Left cardiac atrium (tissue), 4 donors: ENCODE measurements around the gene ASB9. TPM values are rescaled to one million over a fixed set of nuclear protein-coding genes. Genes with fewer than 3 reads are reported as not detected.

Source experiments
- ATAC-seq, 2 donors: fragments of 200-7000 bp; cut with Tn5 transposase; one replicate each; pipeline ENCODE4 v1.9.1; 2020; ENCODE audit warnings: mild to moderate bottlenecking in 2 of 2, moderate library complexity in 2 of 2
- DNase-seq: peaks from one replicate; pipeline ENCODE4 v3.0.0-alpha.2; 2020
- intact Hi-C, 2 donors: fragments of 100-400 bp; cut with DNase I; formaldehyde crosslinking; loops; one replicate each; pipeline versions ENCODE4 v1.14.1 to v1.15.1; 2022 to 2023
- total RNA-seq, 2 donors: library from RNA; stranded (reverse); fragmentation: NEBNext Ultra II Directional; extraction: Animal tissue kit (Norgen Biotek cat#: 25700); gene quantifications; one replicate each; pipeline ENCODE4 v1.2.1, GENCODE V29; 2021
- donor health status: DM: no; HTN: yes; CAD: no.
- donor health status: DM: no; HTN: yes; CAD: no; lungs with severe emphysema.
- donor health status: DM: yes; HTN: yes; CAD: no.
- donor health status: Dilated cardiomyopathy.

Gene ASB9
- total RNA-seq, 2 donors from 2014 or later: 1.3 to 1.4 TPM

- ATAC-seq (peak in 1 of 2 donors; percentile 23), DNase-seq (no peak)
- intact Hi-C loops: no loop called here
These were observed 24.0 kb downstream of the ASB9 start for GRCh38 chrX:15245896-15246295.

GRCh38 chrX:15244421-15244820 is 25.5 kb downstream of the ASB9 start:
- intact Hi-C loops: no loop called here
- ATAC-seq: no peak
- no peak for DNase-seq

GRCh38 chrX:15242899-15243555 is 26.9 kb downstream of the ASB9 start:
- DNase-seq: no peak
- intact Hi-C loops: loop anchor here in 1 of 2 donors (2.0 kb wide), 1 partner anchor 1204 kb away; no protein-coding TSS in a partner anchor
- no peak for ATAC-seq

- intact Hi-C loops: no loop called here
- DNase-seq (no peak), ATAC-seq (no peak)
These were observed 28.6 kb downstream of the ASB9 start for GRCh38 chrX:15241301-15241700.

- intact Hi-C loops: no loop called here
- DNase-seq (no peak), ATAC-seq (no peak)
These were observed 29.5 kb downstream of the ASB9 start for GRCh38 chrX:15240414-15240813.

- intact Hi-C loops: no loop called here
- ATAC-seq (no peak), DNase-seq (no peak)
These were observed 33.7 kb downstream of the ASB9 start for GRCh38 chrX:15236146-15236545.

GRCh38 chrX:15235001-15235400 is 34.9 kb downstream of the ASB9 start:
- ATAC-seq (no peak), DNase-seq (no peak)
- intact Hi-C loops: no loop called here

GRCh38 chrX:15233416-15234015 is 36.4 kb downstream of the ASB9 start:
- no peak for ATAC-seq
- no peak for DNase-seq
- intact Hi-C loops: no loop called here

- DNase-seq (no peak), ATAC-seq (no peak)
- intact Hi-C loops: no loop called here
These were observed 45.1 kb downstream of the ASB9 start for GRCh38 chrX:15224747-15225146.

- DNase-seq (no peak), ATAC-seq (no peak)
- intact Hi-C loops: no loop called here
These were observed 48.6 kb downstream of the ASB9 start for GRCh38 chrX:15221321-15221720.

GRCh38 chrX:15217161-15217560 is 52.7 kb downstream of the ASB9 start:
- no peak for DNase-seq
- intact Hi-C loops: no loop called here
- no peak for ATAC-seq

- no peak for ATAC-seq
- DNase-seq: no peak
- intact Hi-C loops: no loop called here
These were observed 53.6 kb downstream of the ASB9 start for GRCh38 chrX:15216280-15216679.

GRCh38 chrX:15215366-15215765 is 54.5 kb downstream of the ASB9 start:
- DNase-seq (no peak), ATAC-seq (no peak)
- intact Hi-C loops: no loop called here

GRCh38 chrX:15214588-15214987 is 55.3 kb downstream of the ASB9 start:
- no peak for DNase-seq
- ATAC-seq: no peak
- intact Hi-C loops: no loop called here

GRCh38 chrX:15209096-15209495 is 60.8 kb downstream of the ASB9 start:
- ATAC-seq (no peak), DNase-seq (no peak)
- intact Hi-C loops: no loop called here

GRCh38 chrX:15207994-15208393 is 61.9 kb downstream of the ASB9 start:
- ATAC-seq (no peak), DNase-seq (no peak)
- intact Hi-C loops: no loop called here

GRCh38 chrX:15207384-15207783 is 62.5 kb downstream of the ASB9 start:
- DNase-seq (no peak), ATAC-seq (no peak)
- intact Hi-C loops: no loop called here

- intact Hi-C loops: no loop called here
- DNase-seq (no peak), ATAC-seq (no peak)
These were observed 63.6 kb downstream of the ASB9 start for GRCh38 chrX:15206306-15206705.

- ATAC-seq (no peak), DNase-seq (no peak)
- intact Hi-C loops: no loop called here
These were observed 65.6 kb downstream of the ASB9 start for GRCh38 chrX:15204130-15204751.

GRCh38 chrX:15203694-15204093 is 66.2 kb downstream of the ASB9 start:
- intact Hi-C loops: no loop called here
- no peak for DNase-seq
- ATAC-seq: no peak
